ENCODE data around the gene ABCC5.
A peak's percentile ranks its signal among the peaks of the same experiment; 100 is the strongest.
"Not testable (repeated sequence)": the region's sequence is repeated elsewhere in the genome, so short reads cannot be mapped to it uniquely, and the experiment has no call there.

The ABCC5 gene

DNA sequence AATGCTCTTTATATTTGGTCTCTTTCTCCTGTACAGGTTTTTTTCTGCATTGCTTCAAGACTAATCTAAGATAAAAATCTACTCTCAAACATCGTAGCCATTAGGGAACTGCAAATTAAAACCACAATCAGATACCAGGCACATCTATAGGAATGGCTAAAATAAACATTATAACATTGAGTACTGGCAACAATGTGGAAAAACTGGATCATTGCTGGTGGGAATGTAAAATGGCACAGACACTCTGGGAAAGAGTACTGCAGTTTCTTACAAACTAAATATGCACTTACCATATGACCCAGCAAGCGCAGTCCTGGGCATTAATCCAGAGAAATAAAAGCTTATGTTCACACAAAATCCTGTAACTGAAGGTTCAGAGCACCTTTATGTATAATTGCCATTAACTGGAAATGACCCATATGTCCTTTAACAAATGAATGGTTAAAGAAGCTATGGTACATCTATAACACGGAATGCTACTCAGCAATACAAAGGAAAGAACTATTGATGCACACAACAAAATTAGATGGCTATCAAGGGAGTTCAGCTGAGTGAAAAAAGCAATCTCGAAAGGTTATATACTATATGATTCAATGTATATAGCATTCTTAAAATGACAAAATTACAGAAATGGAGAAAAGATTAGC, 6.3 kb downstream of the ABCC5 start:
- DNase-seq (ENCODE audit: low read depth in 1 of 2, low spot score in 1 of 2): peak in 1 of 2 experiments; percentile 99
- in situ Hi-C loops (cut with HindIII; ENCODE audit: low pct_unique_long_range_greater_than_20kb, low sequenced_read_pairs): no loop called here
- TF ChIP-seq JUND (IDR thresholded peaks at IDR 0.05; ENCODE audit: low read depth): peak; percentile 100

DNA sequence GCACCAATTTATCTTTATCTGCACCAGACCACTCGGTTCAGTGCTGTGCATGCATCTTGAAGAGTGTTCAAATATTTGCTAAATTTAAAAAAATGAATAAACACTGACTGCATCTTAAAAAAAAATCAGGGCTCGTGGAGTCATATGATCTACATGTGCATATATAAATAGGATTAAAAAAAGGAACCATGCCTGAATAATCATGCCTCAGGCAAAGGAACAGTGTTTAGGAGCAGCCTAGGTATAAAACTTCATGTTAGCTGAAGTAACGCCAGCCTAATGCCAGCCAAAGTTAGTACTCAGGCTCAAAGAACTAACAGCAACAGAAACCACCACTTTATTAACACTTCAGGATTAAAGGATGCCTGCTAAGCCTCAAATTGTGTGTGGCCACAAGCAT, 9.5 kb downstream of the ABCC5 start:
- DNase-seq (ENCODE audit: low read depth in 1 of 2, low spot score in 1 of 2): peak; percentile 49 to 99
- in situ Hi-C loops (cut with HindIII; ENCODE audit: low pct_unique_long_range_greater_than_20kb, low sequenced_read_pairs): no loop called here
- peak; percentile 98 for TF ChIP-seq JUND (IDR thresholded peaks at IDR 0.05; ENCODE audit: low read depth)

DNA sequence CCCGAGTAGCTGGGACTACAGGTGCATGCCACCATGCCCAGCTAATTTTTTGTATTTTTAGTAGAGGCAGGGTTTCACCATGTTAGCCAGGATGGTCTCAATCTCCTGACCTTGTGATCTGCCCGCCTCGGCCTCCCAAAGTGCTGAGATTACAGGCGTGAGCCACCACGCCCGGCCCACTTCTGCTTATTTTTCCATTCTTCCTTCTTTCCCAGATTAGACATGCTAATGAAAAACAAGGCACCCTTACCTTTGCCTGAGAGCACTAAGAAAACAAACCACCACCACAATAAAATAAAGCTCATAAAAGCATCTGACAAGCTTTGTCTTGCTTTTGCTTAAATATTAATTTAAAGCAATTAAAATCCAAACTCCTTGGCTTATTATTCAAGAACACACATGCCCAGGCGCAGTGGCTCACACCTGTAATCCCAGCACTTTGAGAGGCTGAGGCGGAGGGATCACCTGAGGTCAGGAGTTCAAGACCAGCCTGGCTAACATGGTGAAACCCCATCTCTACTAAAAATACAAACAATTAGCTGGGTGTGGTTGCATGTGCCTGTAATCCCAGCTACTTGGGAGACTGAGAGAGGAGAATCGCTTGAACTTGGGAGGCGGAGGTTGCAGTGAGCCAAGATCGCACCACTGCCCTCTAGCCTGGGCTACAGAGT, 10.4 kb downstream of the ABCC5 start:
- in situ Hi-C loops (cut with HindIII; ENCODE audit: low pct_unique_long_range_greater_than_20kb, low sequenced_read_pairs); DNase-seq (ENCODE audit: low read depth in 1 of 2, low spot score in 1 of 2): not testable (repeated sequence)

DNA sequence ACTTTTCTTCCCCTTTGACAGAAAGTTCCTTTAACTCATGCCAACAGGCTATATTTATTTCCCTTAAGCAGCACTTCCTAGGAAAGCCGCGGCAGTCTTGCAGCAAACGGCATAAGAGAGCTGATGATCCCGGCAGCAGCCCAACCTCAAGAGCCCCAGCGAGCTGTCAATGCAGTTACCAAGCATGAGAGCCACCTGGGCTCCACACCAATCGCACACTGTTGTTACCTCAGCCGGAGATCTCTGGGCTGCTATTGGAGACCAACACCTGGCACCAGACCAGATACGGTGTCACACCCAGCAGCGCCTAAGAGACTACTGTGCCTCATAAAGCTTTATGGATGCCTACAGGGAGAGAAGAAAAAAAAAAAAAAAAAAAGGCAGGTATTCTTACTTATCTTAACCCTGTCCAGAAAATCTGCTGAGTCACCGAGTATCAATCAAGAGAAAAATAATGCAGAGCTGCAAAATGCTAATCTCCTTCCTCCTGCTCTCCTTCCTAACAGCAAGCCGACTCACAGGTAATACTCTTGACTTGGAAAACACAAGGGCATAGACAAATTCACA, 11.7 kb downstream of the ABCC5 start:
- DNase-seq (ENCODE audit: low read depth in 1 of 2, low spot score in 1 of 2): peak; percentile 74 to 97
- in situ Hi-C loops (cut with HindIII; ENCODE audit: low pct_unique_long_range_greater_than_20kb, low sequenced_read_pairs): no loop called here
- TF ChIP-seq JUND (IDR thresholded peaks at IDR 0.05; ENCODE audit: low read depth): peak; percentile 87

DNA sequence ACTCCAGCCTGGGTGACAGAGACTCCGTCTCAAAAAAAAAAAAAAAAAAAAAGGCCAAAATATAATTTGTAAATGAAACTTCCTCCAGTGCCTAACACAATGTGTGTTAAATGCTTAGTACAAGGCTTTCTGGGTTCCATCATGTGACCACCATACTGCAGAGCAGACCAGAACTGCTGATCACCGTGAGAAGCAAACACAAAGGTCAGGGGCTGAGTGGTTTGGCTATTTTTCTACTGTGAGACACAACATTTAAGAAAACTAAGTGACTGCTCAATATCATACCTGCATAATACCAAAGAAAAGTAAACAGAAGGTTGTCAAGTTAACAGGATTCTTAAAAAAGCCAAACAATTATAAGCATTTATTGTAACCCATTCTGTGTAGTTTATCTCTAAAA, 13.2 kb downstream of the ABCC5 start:
- in situ Hi-C loops (cut with HindIII; ENCODE audit: low pct_unique_long_range_greater_than_20kb, low sequenced_read_pairs): no loop called here
- no peak for DNase-seq (ENCODE audit: low read depth in 1 of 2, low spot score in 1 of 2)
- no peak for TF ChIP-seq JUND (IDR thresholded peaks at IDR 0.05; ENCODE audit: low read depth)

DNA sequence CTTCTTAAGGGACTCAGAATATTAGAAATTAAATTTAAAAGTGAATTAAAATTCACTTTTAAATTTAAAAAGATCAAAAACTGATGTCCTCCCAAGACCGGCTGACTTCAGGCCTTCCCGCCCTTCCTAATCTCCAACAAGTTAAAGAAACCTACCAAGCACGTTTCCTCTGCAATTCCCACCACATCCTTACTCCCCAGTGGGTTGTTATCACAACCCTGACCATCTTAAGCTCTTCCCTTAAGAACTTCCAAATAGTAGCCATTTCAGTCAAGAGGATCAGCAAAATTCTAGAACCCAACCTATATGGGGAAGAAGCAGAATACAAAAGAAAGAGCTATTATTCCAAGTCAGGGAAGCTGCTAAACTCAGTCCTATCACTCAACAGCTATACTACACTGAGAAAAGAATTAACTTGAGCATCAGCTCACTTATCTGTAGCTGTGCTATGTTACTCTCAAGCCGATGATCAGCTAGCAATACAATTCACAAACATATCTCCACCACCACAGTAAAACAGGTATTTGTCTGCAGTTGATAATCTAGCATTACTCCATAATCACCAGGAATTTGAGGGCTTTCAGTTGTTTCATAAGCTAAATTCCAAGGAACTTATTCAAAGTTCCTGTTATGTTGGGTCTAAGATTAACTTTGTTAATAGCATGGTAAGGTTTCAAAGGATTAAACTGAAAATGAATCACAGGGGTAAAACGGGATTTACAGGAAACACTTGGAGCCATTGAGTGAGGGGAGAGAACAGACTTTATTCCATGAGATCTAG, 14.3 kb downstream of the ABCC5 start:
- TF ChIP-seq JUND (IDR thresholded peaks at IDR 0.05; ENCODE audit: low read depth): no peak
- no peak for DNase-seq (ENCODE audit: low read depth in 1 of 2, low spot score in 1 of 2)
- in situ Hi-C loops (cut with HindIII; ENCODE audit: low pct_unique_long_range_greater_than_20kb, low sequenced_read_pairs): no loop called here

DNA sequence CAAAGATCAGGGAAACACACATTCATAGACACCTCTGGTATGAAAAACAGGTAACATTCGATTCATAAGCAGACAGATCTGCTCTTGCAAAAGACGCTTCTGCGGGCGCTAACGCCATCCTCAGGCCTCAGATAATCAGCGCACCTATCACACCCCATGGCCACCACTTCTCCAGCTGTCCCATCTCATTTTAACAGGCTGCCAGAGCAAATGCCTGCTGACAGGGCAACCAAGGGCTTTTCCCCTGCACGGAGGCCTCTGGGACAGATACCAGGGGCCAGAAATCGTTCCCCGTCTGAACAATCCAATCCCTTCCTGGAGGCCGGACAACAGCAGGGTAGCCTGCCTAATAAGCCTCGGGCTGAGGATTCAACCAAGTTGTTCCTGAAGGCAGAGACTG, 15.2 kb downstream of the ABCC5 start:
- in situ Hi-C loops (cut with HindIII; ENCODE audit: low pct_unique_long_range_greater_than_20kb, low sequenced_read_pairs): no loop called here
- TF ChIP-seq JUND (IDR thresholded peaks at IDR 0.05; ENCODE audit: low read depth): no peak
- DNase-seq (ENCODE audit: low read depth in 1 of 2, low spot score in 1 of 2): no peak

DNA sequence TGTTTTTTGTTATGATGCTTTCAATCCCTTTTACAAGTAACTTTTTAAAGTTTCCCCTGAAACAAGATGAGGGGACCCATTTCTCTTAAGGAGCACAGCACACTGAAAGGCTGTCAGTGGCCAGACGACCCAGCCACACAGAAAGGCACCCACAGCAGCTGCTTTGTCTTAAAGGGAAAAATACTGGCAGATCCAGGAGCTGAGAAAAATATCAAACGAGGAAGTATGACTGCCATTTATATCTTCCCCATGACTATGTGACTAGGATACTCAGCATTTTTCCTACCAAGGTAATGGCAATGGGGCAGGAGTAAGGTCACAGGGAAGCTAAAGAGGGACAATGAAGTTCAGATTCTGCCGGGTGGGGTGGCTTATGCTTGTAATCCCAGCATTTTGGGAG, 15.9 kb downstream of the ABCC5 start:
- in situ Hi-C loops (cut with HindIII; ENCODE audit: low pct_unique_long_range_greater_than_20kb, low sequenced_read_pairs): no loop called here
- no peak for DNase-seq (ENCODE audit: low read depth in 1 of 2, low spot score in 1 of 2)
- no peak for TF ChIP-seq JUND (IDR thresholded peaks at IDR 0.05; ENCODE audit: low read depth)

DNA sequence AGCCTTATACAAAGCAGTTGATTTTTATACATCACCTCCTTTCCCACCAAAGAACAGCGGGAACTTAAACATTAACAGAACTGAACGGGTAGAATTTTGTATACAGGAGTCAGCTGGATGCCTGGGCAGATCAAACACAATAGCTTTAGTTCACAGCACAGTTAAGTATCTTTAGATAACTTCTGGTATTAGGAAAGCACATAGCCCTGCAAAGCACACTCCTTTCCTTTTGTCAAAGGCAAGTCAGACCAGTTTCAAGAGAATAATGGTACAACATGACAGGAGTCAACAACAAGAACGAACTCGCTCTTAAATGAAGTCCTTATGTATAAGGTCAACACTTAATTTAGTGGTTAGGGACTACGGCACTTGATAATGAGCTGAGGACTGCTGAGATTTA, 26.3 kb downstream of the ABCC5 start:
- peak in 1 of 2 experiments; percentile 91 for DNase-seq (ENCODE audit: low read depth in 1 of 2, low spot score in 1 of 2)
- in situ Hi-C loops (cut with HindIII; ENCODE audit: low pct_unique_long_range_greater_than_20kb, low sequenced_read_pairs): no loop called here
- TF ChIP-seq JUND (IDR thresholded peaks at IDR 0.05; ENCODE audit: low read depth): no peak

DNA sequence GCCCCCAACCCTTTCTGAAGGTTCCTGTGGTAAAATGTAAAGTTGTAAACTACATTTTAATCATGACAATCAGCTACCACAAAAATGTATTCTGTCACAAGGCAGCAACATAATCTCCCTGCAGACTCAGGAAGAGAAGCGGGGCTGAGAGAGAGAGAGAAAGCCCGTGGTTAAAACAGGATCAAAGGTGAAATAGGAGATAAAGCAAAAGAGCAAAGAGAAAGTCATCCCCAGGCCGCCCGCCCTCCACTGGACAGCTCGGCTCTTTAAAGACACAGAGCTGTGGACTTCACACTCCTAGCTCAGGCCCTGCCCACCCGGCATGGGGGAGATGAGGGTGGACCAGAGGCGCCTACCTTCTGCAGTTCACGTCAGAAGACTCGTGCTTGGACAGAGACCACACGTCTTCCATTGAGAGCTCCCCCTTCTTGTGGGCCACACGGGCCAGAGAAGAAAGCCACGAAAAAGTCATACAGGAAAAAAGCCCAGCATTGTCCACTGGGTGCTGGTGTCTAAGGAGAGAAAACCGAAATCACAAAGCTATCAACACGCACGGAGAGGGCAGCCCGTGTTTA, 29.4 kb downstream of the ABCC5 start:
- in situ Hi-C loops (cut with HindIII; ENCODE audit: low pct_unique_long_range_greater_than_20kb, low sequenced_read_pairs): no loop called here

DNA sequence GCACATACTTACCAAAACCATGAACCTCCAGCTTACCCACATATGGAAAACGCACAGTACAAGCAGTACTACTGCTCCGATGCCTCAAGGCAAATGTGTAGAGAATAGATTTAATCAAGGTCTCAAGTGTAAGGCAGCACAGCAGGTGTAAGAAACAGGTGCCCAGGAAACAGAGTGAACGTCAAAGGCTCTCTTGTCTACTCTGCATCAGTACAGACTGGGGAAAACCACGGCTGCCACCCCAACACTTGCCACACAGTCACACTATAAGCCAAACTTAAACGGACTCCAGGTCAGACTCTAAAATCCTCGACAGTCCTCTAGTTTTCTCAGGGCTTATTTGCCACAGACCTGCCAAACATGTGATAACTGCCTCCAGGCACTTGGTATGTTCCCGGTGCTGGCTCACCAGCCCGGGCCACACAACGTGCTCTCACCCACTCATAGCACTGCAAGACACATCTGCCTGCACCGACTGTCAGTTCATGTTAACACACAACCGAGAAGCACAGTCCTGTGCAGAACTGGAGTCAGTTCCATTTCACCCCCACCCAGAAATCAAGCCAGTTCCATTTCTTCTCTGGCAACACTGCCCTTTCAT, 30.6 kb downstream of the ABCC5 start:
- DNase-seq (ENCODE audit: low read depth in 1 of 2, low spot score in 1 of 2): peak; percentile 61 to 95
- in situ Hi-C loops (cut with HindIII; ENCODE audit: low pct_unique_long_range_greater_than_20kb, low sequenced_read_pairs): no loop called here
- TF ChIP-seq JUND (IDR thresholded peaks at IDR 0.05; ENCODE audit: low read depth): no peak

More for the DNA sequence above, 29.4 kb downstream of the ABCC5 start:
- no peak for DNase-seq (ENCODE audit: low read depth in 1 of 2, low spot score in 1 of 2)
- no peak for TF ChIP-seq JUND (IDR thresholded peaks at IDR 0.05; ENCODE audit: low read depth)
